ENCODE results near the gene LRGUK. TPM values are rescaled to one million over a fixed set of nuclear protein-coding genes. Genes with fewer than 3 reads are reported as not detected.
"Not testable (repeated sequence)": the region's sequence is repeated elsewhere in the genome, so short reads cannot be mapped to it uniquely, and the experiment has no call there.

Gene LRGUK, protein sequence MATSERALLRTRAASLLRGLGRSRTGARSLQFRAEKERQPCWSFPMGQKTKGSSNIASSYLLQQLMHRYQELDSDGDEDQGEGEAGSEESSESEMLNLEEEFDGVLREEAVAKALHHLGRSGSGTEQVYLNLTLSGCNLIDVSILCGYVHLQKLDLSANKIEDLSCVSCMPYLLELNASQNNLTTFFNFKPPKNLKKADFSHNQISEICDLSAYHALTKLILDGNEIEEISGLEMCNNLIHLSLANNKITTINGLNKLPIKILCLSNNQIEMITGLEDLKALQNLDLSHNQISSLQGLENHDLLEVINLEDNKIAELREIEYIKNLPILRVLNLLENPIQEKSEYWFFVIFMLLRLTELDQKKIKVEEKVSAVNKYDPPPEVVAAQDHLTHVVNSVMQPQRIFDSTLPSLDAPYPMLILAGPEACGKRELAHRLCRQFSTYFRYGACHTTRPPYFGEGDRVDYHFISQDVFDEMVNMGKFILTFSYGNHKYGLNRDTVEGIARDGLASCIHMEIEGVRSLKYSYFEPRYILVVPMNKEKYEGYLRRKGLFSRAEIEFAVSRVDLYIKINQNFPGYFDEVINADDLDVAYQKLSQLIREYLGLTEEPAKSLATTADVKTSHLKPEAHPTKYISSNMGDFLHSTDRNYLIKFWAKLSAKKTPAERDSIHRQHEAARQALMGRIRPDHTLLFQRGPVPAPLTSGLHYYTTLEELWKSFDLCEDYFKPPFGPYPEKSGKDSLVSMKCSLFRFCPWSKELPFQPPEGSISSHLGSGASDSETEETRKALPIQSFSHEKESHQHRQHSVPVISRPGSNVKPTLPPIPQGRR
- 3.8 TPM for total RNA-seq
- 0.19 TPM for polyA plus RNA-seq (ENCODE audit: insufficient read depth, low read depth, low replicate concordance)
- long read RNA-seq, donor 1, result 0 reads
- long read RNA-seq, donor 2, result 0 reads
- long read RNA-seq, donor 3, partial matches to known transcripts, result 0 of 1 reads
- long read RNA-seq, donor 3, other reads (novel, unspliced or antisense), result 0 of 1 reads
- long read RNA-seq, donor 4, result 0 reads
- long read RNA-seq, donor 5, result 0 reads
- long read RNA-seq, donor 6, result 0 reads
- long read RNA-seq, donor 7, partial matches to known transcripts, result 0 of 2 reads
- long read RNA-seq, donor 7, other reads (novel, unspliced or antisense), result 0 of 2 reads
- long read RNA-seq, donor 8, result 0 reads
- long read RNA-seq, donor 9, result 0 reads
- long read RNA-seq, donor 10, result 0 reads

DNA sequence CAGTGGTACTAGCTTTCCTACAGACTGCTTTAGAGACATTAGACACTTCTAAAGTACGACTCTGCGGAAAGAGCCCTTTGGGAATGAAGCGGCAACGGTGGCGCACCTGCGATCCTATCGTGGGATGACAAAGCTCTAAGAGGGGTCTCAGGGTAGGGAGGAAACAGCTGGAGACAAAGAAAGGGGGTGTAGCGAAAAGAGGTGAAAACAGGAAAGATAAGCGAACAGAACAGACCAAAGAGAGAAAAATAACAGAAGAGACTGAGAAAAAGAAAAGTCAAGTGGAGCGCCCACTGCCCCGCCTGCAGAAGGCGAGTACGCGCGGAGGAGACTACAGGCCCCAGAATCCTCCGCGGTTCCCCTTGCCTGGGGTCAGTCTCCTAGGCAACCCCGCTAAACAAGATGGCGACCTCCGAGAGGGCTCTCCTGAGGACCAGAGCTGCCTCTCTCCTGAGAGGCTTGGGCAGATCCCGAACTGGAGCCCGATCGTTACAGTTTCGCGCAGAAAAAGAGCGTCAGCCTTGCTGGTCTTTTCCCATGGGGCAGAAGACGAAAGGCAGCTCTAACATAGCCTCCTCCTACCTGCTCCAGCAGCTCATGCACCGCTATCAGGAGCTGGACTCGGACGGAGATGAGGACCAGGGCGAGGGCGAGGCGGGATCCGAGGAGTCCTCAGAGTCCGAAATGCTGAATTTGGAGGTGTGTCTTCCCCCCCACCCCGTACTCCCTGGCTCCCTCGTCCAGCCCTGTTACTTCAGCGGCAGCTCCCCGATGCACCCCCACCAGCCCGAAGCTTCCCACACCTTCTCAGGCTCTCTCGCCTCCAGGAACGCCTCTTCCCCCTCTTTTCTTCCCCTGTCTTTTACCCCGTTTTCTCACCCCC lies at the start of gene LRGUK:
Gene LRGUK (plus strand): TSS at position 375 of the 883 bp plus-strand sequence. CDS start 28 bp downstream, at position 403.
- DNase-seq (peak; percentile 87 to 95 (median 90)), FAIRE-seq (no peak)
- Histone ChIP-seq H3K9me3 (ENCODE audit: control insufficient read depth in 2 of 3, insufficient read depth in 1 of 3, low read length in 3 of 3) (no peaks in the 10 kb centered on the region), H3K27me3 (ENCODE audit: control insufficient read depth, insufficient read depth, low read length) (no peaks in the 10 kb centered on the region), H3K4me1 (ENCODE audit: control insufficient read depth in 2 of 3, insufficient read depth in 2 of 3, low read depth in 1 of 3, low read length in 3 of 3) (peaks cover 0 to 7% (median 0%) of the 10 kb centered on the region in 3 donors), H3K27ac (ENCODE audit: low read depth in 2 of 2, low read length in 2 of 2) (no peak within 1 kb of the TSS), H3K36me3 (ENCODE audit: control insufficient read depth in 2 of 3, insufficient read depth in 3 of 3, low read length in 3 of 3) (no peaks in the 10 kb centered on the region), H3K4me3 (ENCODE audit: low read length in 3 of 3) (peak within 1 kb of the TSS; percentile 88 to 97 (median 95)), H3K9ac (ENCODE audit: low read length in 3 of 3) (peak within 1 kb of the TSS in 2 of 3 donors; percentile 36 to 94)
- intact Hi-C loops (cut with DNase I), result no loop called here
- TF ChIP-seq CTCF (IDR thresholded peaks at IDR 0.05; ENCODE audit: borderline replicate concordance, extremely low read depth, insufficient read depth), result no peak

DNA sequence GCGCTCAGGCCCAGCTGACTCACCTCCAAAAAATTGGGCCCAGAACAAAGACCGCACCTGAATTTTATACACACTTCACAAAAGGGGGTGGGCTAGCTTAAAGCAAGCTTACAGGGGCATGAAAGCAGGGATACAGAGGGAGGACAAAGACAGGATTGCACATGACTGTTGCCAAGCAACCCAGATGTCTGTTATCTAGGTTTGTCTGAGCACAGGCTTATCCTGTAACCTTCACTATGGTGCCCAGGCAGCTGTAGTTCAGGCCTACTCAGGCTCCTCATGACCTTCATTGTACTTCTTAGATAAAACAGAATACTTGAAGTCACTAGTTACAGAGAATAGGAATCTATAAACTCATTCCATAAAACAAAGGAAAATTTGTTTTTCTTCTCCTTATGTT lies 49.6 kb upstream of the LRGUK start:
- H3K4me3 ChIP-seq (ENCODE audit: low read length in 3 of 3); H3K9ac ChIP-seq (ENCODE audit: low read length in 3 of 3); H3K27ac ChIP-seq (ENCODE audit: low read depth in 2 of 2, low read length in 2 of 2); H3K27me3 ChIP-seq (ENCODE audit: control insufficient read depth, insufficient read depth, low read length); intact Hi-C loops (cut with DNase I); H3K36me3 ChIP-seq (ENCODE audit: control insufficient read depth in 2 of 3, insufficient read depth in 3 of 3, low read length in 3 of 3); H3K4me1 ChIP-seq (ENCODE audit: control insufficient read depth in 2 of 3, insufficient read depth in 2 of 3, low read depth in 1 of 3, low read length in 3 of 3); DNase-seq; FAIRE-seq; H3K9me3 ChIP-seq (ENCODE audit: control insufficient read depth in 2 of 3, insufficient read depth in 1 of 3, low read length in 3 of 3): not testable (repeated sequence)

GRCh38 chr7:134078991-134079390 lies 48.1 kb upstream of the LRGUK start:
- DNase-seq, result no peak
- Histone ChIP-seq H3K9me3 (ENCODE audit: control insufficient read depth in 2 of 3, insufficient read depth in 1 of 3, low read length in 3 of 3) (no peaks in the 10 kb centered on the region), H3K36me3 (ENCODE audit: control insufficient read depth in 2 of 3, insufficient read depth in 3 of 3, low read length in 3 of 3) (no peaks in the 10 kb centered on the region), H3K4me3 (ENCODE audit: low read length in 3 of 3) (no peak overlapping the region), H3K27me3 (ENCODE audit: control insufficient read depth, insufficient read depth, low read length) (no peaks in the 10 kb centered on the region), H3K9ac (ENCODE audit: low read length in 3 of 3) (no peak overlapping the region), H3K4me1 (ENCODE audit: control insufficient read depth in 2 of 3, insufficient read depth in 2 of 3, low read depth in 1 of 3, low read length in 3 of 3) (no peaks in the 10 kb centered on the region), H3K27ac (ENCODE audit: low read depth in 2 of 2, low read length in 2 of 2) (no peak overlapping the region)
- intact Hi-C loops (cut with DNase I), result no loop called here
- FAIRE-seq, result no peak
- TF ChIP-seq CTCF (IDR thresholded peaks at IDR 0.05; ENCODE audit: borderline replicate concordance, extremely low read depth, insufficient read depth), result no peak

All from kidney (tissue), 22 donors.